Measurements from ENCODE around the gene INSR. TPM values are rescaled to one million over a fixed set of nuclear protein-coding genes. Genes with fewer than 3 reads are reported as not detected.

INSR gene
- total RNA-seq, 2 donors from 2014 or later, result 58.7 to 62.2 TPM

GRCh38 chr19:7197119-7197759 is 97.0 kb downstream of the INSR start:
- Histone ChIP-seq H3K9me3 (no peaks in the 10 kb centered on the region), H3K9ac (ENCODE audit: low read depth in 2 of 2, low read length in 2 of 2) (peak overlapping the region; percentile 60 to 74), H3K27ac (peak overlapping the region; percentile 73), H3K4me3 (peak overlapping the region; percentile 18), H3K36me3 (no peaks in the 10 kb centered on the region), H3K4me1 (no peaks in the 10 kb centered on the region), H3K27me3 (no peaks in the 10 kb centered on the region)
- intact Hi-C loops (cut with DNase I), result loop anchor here (5.0 kb wide), 1 partner anchor 95 kb away; the partner anchor contains the start of gene INSR
- peak; percentile 89 for DNase-seq
- no peak for TF ChIP-seq CTCF (IDR thresholded peaks at IDR 0.05)

GRCh38 chr19:7196763-7197118 is 97.5 kb downstream of the INSR start:
- Histone ChIP-seq H3K4me1 (no peaks in the 10 kb centered on the region), H3K27me3 (no peaks in the 10 kb centered on the region), H3K9me3 (no peaks in the 10 kb centered on the region), H3K36me3 (no peaks in the 10 kb centered on the region), H3K9ac (ENCODE audit: low read depth in 2 of 2, low read length in 2 of 2) (no peak overlapping the region), H3K27ac (peak overlapping the region; percentile 73), H3K4me3 (peak overlapping the region; percentile 18)
- DNase-seq, result peak; percentile 42
- TF ChIP-seq CTCF (IDR thresholded peaks at IDR 0.05), result no peak
- intact Hi-C loops (cut with DNase I), result loop anchor here (5.0 kb wide), 1 partner anchor 96 kb away; the partner anchor contains the start of gene INSR

- TF ChIP-seq CTCF (IDR thresholded peaks at IDR 0.05), result no peak
- intact Hi-C loops (cut with DNase I), result loop anchor here (5.0 kb wide), 1 partner anchor 97 kb away; the partner anchor contains the start of gene INSR
- H3K27ac ChIP-seq, result no peak overlapping the region
Observed at GRCh38 chr19:7195046-7195445, 99.2 kb downstream of the INSR start.

GRCh38 chr19:7194566-7194965 is 99.6 kb downstream of the INSR start:
- no peaks in the 10 kb centered on the region for H3K4me1 ChIP-seq
- DNase-seq, result no peak
- no peaks in the 10 kb centered on the region for H3K9me3 ChIP-seq
- no peak overlapping the region for H3K4me3 ChIP-seq
- TF ChIP-seq CTCF (IDR thresholded peaks at IDR 0.05), result no peak
- intact Hi-C loops (cut with DNase I), result no loop called here
- H3K36me3 ChIP-seq, result no peaks in the 10 kb centered on the region
- no peaks in the 10 kb centered on the region for H3K27me3 ChIP-seq
- H3K27ac ChIP-seq, result no peak overlapping the region
- no peak overlapping the region for H3K9ac ChIP-seq (ENCODE audit: low read depth in 2 of 2, low read length in 2 of 2)

More at GRCh38 chr19:7195046-7195445, 99.2 kb downstream of the INSR start:
- Histone ChIP-seq H3K4me1 (no peaks in the 10 kb centered on the region), H3K9me3 (no peaks in the 10 kb centered on the region), H3K36me3 (no peaks in the 10 kb centered on the region), H3K27me3 (no peaks in the 10 kb centered on the region), H3K4me3 (no peak overlapping the region), H3K9ac (ENCODE audit: low read depth in 2 of 2, low read length in 2 of 2) (no peak overlapping the region)
- DNase-seq, result no peak

- intact Hi-C loops (cut with DNase I), result no loop called here
- Histone ChIP-seq H3K36me3 (no peaks in the 10 kb centered on the region), H3K27ac (no peak overlapping the region), H3K27me3 (no peaks in the 10 kb centered on the region), H3K4me1 (no peaks in the 10 kb centered on the region), H3K9me3 (no peaks in the 10 kb centered on the region), H3K4me3 (no peak overlapping the region), H3K9ac (ENCODE audit: low read depth in 2 of 2, low read length in 2 of 2) (no peak overlapping the region)
- DNase-seq, result no peak
- TF ChIP-seq CTCF (IDR thresholded peaks at IDR 0.05), result no peak
Observed at GRCh38 chr19:7191946-7192691, 102.1 kb downstream of the INSR start.

Measured in colonic mucosa (tissue), 4 donors.